ENCODE data around the gene CCDC83. TPM values are rescaled to one million over a fixed set of nuclear protein-coding genes. Genes with fewer than 3 reads are reported as not detected.

CCDC83 gene
- total and polyA plus RNA-seq, 2 experiments from 2014 or later, result not detected

DNA sequence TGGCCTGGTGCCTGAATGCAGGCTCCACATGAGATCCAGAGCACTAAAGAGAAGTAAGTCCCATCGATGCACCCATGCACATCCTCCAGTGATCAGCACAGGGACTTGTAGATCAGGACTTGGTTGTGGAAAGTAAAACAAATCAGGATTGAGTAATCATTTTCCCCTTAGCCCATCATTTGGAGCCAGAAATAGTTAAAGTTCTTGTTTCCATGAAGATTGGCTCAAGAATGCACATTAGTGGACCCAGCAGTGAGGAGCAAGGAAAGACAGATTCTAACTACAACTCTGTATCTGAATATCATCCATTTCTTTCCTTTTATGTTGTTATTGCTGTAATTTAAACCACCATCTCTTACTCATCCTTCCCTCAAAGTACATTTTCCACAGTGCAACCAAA is 19.1 kb downstream of the CCDC83 start:
- H3K4me3 ChIP-seq, result no peak overlapping the region
- TF ChIP-seq EZH2phosphoT487 (IDR thresholded peaks at IDR 0.05; ENCODE audit: unreplicated experiment) (no peak), ZNF114 (CRISPR knock-in tag; IDR thresholded peaks at IDR 0.05) (no peak), CREB1 (CRISPR knock-in tag; IDR thresholded peaks at IDR 0.05; ENCODE audit: low read depth) (no peak), POLR2AphosphoS5 (IDR thresholded peaks at IDR 0.05; ENCODE audit: low read depth) (no peak), EZH2 (IDR thresholded peaks at IDR 0.05; ENCODE audit: low read depth, unreplicated experiment) (no peak), ZNF331 (CRISPR knock-in tag; IDR thresholded peaks at IDR 0.05; ENCODE audit: low read depth) (no peak), STAT1 (IDR thresholded peaks at IDR 0.05; ENCODE audit: unreplicated experiment) (no peak), JUNB (IDR thresholded peaks at IDR 0.05; ENCODE audit: unreplicated experiment) (no peak), REST (IDR thresholded peaks at IDR 0.05; ENCODE audit: unreplicated experiment) (no peak), NANOG (IDR thresholded peaks at IDR 0.05; ENCODE audit: borderline replicate concordance) (no peak)
- TF ChIP-seq, protein P1, sequence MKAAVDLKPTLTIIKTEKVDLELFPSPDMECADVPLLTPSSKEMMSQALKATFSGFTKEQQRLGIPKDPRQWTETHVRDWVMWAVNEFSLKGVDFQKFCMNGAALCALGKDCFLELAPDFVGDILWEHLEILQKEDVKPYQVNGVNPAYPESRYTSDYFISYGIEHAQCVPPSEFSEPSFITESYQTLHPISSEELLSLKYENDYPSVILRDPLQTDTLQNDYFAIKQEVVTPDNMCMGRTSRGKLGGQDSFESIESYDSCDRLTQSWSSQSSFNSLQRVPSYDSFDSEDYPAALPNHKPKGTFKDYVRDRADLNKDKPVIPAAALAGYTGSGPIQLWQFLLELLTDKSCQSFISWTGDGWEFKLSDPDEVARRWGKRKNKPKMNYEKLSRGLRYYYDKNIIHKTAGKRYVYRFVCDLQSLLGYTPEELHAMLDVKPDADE (IDR thresholded peaks at IDR 0.05), result no peak
- TF ChIP-seq, protein P2, sequence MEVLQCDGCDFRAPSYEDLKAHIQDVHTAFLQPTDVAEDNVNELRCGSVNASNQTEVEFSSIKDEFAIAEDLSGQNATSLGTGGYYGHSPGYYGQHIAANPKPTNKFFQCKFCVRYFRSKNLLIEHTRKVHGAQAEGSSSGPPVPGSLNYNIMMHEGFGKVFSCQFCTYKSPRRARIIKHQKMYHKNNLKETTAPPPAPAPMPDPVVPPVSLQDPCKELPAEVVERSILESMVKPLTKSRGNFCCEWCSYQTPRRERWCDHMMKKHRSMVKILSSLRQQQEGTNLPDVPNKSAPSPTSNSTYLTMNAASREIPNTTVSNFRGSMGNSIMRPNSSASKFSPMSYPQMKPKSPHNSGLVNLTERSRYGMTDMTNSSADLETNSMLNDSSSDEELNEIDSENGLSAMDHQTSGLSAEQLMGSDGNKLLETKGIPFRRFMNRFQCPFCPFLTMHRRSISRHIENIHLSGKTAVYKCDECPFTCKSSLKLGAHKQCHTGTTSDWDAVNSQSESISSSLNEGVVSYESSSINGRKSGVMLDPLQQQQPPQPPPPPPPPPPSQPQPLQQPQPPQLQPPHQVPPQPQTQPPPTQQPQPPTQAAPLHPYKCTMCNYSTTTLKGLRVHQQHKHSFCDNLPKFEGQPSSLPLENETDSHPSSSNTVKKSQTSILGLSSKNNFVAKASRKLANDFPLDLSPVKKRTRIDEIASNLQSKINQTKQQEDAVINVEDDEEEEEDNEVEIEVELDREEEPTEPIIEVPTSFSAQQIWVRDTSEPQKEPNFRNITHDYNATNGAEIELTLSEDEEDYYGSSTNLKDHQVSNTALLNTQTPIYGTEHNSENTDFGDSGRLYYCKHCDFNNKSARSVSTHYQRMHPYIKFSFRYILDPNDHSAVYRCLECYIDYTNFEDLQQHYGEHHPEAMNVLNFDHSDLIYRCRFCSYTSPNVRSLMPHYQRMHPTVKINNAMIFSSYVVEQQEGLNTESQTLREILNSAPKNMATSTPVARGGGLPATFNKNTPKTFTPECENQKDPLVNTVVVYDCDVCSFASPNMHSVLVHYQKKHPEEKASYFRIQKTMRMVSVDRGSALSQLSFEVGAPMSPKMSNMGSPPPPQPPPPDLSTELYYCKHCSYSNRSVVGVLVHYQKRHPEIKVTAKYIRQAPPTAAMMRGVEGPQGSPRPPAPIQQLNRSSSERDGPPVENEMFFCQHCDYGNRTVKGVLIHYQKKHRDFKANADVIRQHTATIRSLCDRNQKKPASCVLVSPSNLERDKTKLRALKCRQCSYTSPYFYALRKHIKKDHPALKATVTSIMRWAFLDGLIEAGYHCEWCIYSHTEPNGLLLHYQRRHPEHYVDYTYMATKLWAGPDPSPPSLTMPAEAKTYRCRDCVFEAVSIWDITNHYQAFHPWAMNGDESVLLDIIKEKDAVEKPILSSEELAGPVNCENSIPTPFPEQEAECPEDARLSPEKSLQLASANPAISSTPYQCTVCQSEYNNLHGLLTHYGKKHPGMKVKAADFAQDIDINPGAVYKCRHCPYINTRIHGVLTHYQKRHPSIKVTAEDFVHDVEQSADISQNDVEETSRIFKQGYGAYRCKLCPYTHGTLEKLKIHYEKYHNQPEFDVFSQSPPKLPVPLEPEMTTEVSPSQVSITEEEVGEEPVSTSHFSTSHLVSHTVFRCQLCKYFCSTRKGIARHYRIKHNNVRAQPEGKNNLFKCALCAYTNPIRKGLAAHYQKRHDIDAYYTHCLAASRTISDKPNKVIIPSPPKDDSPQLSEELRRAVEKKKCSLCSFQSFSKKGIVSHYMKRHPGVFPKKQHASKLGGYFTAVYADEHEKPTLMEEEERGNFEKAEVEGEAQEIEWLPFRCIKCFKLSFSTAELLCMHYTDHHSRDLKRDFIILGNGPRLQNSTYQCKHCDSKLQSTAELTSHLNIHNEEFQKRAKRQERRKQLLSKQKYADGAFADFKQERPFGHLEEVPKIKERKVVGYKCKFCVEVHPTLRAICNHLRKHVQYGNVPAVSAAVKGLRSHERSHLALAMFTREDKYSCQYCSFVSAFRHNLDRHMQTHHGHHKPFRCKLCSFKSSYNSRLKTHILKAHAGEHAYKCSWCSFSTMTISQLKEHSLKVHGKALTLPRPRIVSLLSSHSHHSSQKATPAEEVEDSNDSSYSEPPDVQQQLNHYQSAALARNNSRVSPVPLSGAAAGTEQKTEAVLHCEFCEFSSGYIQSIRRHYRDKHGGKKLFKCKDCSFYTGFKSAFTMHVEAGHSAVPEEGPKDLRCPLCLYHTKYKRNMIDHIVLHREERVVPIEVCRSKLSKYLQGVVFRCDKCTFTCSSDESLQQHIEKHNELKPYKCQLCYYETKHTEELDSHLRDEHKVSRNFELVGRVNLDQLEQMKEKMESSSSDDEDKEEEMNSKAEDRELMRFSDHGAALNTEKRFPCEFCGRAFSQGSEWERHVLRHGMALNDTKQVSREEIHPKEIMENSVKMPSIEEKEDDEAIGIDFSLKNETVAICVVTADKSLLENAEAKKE (CRISPR knock-in tag; IDR thresholded peaks at IDR 0.05), result no peak
- TF ChIP-seq, protein P3, sequence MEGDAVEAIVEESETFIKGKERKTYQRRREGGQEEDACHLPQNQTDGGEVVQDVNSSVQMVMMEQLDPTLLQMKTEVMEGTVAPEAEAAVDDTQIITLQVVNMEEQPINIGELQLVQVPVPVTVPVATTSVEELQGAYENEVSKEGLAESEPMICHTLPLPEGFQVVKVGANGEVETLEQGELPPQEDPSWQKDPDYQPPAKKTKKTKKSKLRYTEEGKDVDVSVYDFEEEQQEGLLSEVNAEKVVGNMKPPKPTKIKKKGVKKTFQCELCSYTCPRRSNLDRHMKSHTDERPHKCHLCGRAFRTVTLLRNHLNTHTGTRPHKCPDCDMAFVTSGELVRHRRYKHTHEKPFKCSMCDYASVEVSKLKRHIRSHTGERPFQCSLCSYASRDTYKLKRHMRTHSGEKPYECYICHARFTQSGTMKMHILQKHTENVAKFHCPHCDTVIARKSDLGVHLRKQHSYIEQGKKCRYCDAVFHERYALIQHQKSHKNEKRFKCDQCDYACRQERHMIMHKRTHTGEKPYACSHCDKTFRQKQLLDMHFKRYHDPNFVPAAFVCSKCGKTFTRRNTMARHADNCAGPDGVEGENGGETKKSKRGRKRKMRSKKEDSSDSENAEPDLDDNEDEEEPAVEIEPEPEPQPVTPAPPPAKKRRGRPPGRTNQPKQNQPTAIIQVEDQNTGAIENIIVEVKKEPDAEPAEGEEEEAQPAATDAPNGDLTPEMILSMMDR (conservative IDR thresholded peaks at IDR 0.05; ENCODE audit: low read depth in 2 of 2), result no peak
- H3K79me2 ChIP-seq (replicated peaks; ENCODE audit: insufficient read depth), result no peaks in the 10 kb centered on the region
- Mint-ChIP-seq H3K27me3 (ENCODE audit: insufficient read depth, low read depth, poor library complexity) (peaks cover 2% of the 10 kb centered on the region), H3K27ac (no peak overlapping the region), H3K9me3 (no peaks in the 10 kb centered on the region), H3K4me3 (no peak overlapping the region), H3K4me1 (no peaks in the 10 kb centered on the region), H3K36me3 (ENCODE audit: low read depth) (no peaks in the 10 kb centered on the region)
- no peaks in the 10 kb centered on the region for H3K4me1 ChIP-seq (ENCODE audit: insufficient read depth)
- ATAC-seq, result no peak
- no peaks in the 10 kb centered on the region for H3K9me2 ChIP-seq (ENCODE audit: insufficient read depth)
- no peaks in the 10 kb centered on the region for H3K27me3 ChIP-seq (ENCODE audit: insufficient read depth)
- H3K36me3 ChIP-seq (ENCODE audit: insufficient read depth), result no peaks in the 10 kb centered on the region
- no peak overlapping the region for H3K27ac ChIP-seq (ENCODE audit: low read depth)
- H3F3A ChIP-seq (replicated peaks; ENCODE audit: low read depth), result no peaks in the 10 kb centered on the region
- H4K20me1 ChIP-seq (replicated peaks; ENCODE audit: insufficient read depth), result no peaks in the 10 kb centered on the region
- DNase-seq (ENCODE audit: low spot score), result no peak
- H3K4me2 ChIP-seq, result no peak overlapping the region
- 0 out of 2 replicates have a peak overlapping the region, but pooled peaks have one; percentile 53 for H2AFZ ChIP-seq
